ENCODE results near the gene ANAPC1.
"Not testable (repeated sequence)": the region's sequence is repeated elsewhere in the genome, so short reads cannot be mapped to it uniquely, and the experiment has no call there.

Gene ANAPC1

DNA sequence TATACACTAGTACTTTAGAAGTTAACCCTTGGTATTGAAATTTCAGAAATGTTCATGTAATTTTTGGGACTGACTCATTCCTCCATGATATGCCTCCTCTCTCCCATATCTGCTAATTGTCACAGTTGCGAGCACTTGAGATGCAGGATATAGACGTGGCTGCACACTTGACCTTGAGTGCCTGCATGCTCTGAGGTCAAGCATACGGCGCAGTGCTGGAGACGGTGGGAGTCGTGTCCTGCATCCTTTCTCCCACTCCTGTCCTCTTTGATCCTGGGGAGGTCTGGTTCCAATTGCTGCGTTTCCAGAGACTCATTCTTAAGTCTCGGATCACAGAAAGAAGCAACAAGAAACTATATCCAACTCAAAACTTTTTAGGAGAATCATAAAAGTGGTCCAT lies 139.2 kb downstream of the ANAPC1 start:
- H3K27ac ChIP-seq (ENCODE audit: insufficient read depth in 1 of 2, low read depth in 1 of 2, low read length in 2 of 2, poor library complexity in 1 of 2, severe bottlenecking in 2 of 2); CTCF ChIA-PET; H3K27me3 ChIP-seq (replicated peaks in 2 of 5; ENCODE audit: control insufficient read depth in 4 of 5, insufficient read depth in 5 of 5, low read length in 4 of 5); H3K4me1 ChIP-seq (ENCODE audit: control extremely low read depth in 1 of 4, control insufficient read depth in 4 of 4, insufficient read depth in 4 of 4, low read length in 3 of 4); H3K4me3 ChIP-seq (ENCODE audit: control insufficient read depth in 1 of 7, extremely low read depth in 1 of 7, insufficient read depth in 4 of 7, low read depth in 2 of 7, low read length in 6 of 7); H3K36me3 ChIP-seq (ENCODE audit: control insufficient read depth in 4 of 4, insufficient read depth in 4 of 4, low read length in 3 of 4); DNase-seq; H3K9me3 ChIP-seq (ENCODE audit: control extremely low read depth in 1 of 5, control insufficient read depth in 4 of 5, insufficient read depth in 2 of 5, low read depth in 1 of 5, low read length in 4 of 5); POLR2A ChIA-PET: not testable (repeated sequence)
- WGBS (ENCODE audit: insufficient coverage): 93% methylated on average over 5 of the region's 8 CpGs

DNA sequence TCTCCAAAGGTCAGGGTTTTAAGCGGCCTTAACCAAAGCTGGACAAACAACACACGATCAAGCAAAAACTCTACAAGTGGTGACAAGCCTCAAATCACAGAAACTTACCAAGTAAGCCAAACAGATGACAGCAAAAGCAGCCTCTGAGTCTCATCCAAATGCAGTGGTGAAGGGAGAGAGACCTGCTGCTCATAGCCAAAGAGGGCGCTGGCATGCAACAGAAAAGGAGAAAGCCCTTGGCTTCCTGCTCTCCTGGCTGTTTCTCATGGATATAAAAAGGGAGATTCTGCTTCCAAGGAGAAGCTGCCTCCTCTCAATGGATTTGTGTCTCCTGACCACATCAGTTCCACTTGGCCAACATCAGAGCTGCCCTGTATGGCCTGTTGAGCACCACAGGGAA lies 142.5 kb downstream of the ANAPC1 start:
- H3K36me3 ChIP-seq (ENCODE audit: control insufficient read depth in 4 of 4, insufficient read depth in 4 of 4, low read length in 3 of 4); DNase-seq; H3K27me3 ChIP-seq (replicated peaks in 2 of 5; ENCODE audit: control insufficient read depth in 4 of 5, insufficient read depth in 5 of 5, low read length in 4 of 5); H3K27ac ChIP-seq (ENCODE audit: insufficient read depth in 1 of 2, low read depth in 1 of 2, low read length in 2 of 2, poor library complexity in 1 of 2, severe bottlenecking in 2 of 2); POLR2A ChIA-PET; CTCF ChIA-PET; H3K4me1 ChIP-seq (ENCODE audit: control extremely low read depth in 1 of 4, control insufficient read depth in 4 of 4, insufficient read depth in 4 of 4, low read length in 3 of 4); H3K4me3 ChIP-seq (ENCODE audit: control insufficient read depth in 1 of 7, extremely low read depth in 1 of 7, insufficient read depth in 4 of 7, low read depth in 2 of 7, low read length in 6 of 7); H3K9me3 ChIP-seq (ENCODE audit: control extremely low read depth in 1 of 5, control insufficient read depth in 4 of 5, insufficient read depth in 2 of 5, low read depth in 1 of 5, low read length in 4 of 5): not testable (repeated sequence)
- WGBS (ENCODE audit: insufficient coverage): no CpG with 5 or more reads among the region's 3 CpGs

DNA sequence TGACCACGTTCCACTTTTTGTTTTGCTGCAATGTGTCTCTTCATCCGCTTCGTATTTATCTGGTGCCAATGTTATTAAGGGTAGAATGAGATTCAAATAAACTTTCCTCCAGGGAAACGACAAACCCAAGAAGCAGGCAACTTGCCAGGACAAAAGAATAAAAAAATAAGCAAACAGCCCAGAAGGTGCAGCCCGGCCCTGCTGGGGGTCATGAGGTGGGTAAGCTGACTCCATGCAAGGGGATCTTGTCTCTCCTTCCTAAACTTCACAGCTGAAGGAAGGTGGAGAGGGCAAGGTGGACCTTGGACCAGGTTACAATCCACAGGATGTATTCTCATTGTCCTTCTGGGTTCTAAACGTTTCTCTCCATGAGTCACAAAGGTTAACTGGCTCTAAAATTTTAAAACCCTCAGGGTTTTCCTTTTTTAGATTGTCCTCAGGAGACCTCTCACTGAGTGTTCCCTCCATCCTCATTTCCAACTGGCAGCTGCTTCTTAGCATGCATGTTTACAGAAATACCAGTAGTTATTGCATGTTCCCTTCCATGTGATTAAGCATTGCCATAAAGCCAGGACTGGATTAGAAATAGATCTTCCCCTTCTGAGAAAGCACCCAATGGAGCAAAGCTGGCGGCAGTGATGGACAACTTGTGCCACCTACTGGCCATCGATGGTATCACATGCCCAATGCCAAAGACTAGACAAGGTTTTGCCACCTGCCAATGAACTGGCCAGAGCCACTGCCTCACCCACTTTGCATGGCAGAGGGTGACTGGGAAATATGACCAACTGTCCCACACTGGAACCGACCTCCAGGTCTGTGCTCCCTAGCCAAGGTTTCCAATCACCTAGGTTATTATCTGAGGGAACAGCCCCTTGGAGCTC lies 147.9 kb downstream of the ANAPC1 start:
- DNase-seq: peak in 2 of 3 donors; percentile 19 to 21
- H3K9me3 ChIP-seq (ENCODE audit: control extremely low read depth in 1 of 5, control insufficient read depth in 4 of 5, insufficient read depth in 2 of 5, low read depth in 1 of 5, low read length in 4 of 5); POLR2A ChIA-PET; H3K36me3 ChIP-seq (ENCODE audit: control insufficient read depth in 4 of 4, insufficient read depth in 4 of 4, low read length in 3 of 4); H3K27ac ChIP-seq (ENCODE audit: insufficient read depth in 1 of 2, low read depth in 1 of 2, low read length in 2 of 2, poor library complexity in 1 of 2, severe bottlenecking in 2 of 2); H3K4me1 ChIP-seq (ENCODE audit: control extremely low read depth in 1 of 4, control insufficient read depth in 4 of 4, insufficient read depth in 4 of 4, low read length in 3 of 4); CTCF ChIA-PET; H3K4me3 ChIP-seq (ENCODE audit: control insufficient read depth in 1 of 7, extremely low read depth in 1 of 7, insufficient read depth in 4 of 7, low read depth in 2 of 7, low read length in 6 of 7); H3K27me3 ChIP-seq (replicated peaks in 2 of 5; ENCODE audit: control insufficient read depth in 4 of 5, insufficient read depth in 5 of 5, low read length in 4 of 5): not testable (repeated sequence)
- WGBS (ENCODE audit: insufficient coverage): 0% methylated on average over 2 of the region's 9 CpGs

- H3K36me3 ChIP-seq (ENCODE audit: control insufficient read depth in 4 of 4, insufficient read depth in 4 of 4, low read length in 3 of 4); DNase-seq; H3K4me1 ChIP-seq (ENCODE audit: control extremely low read depth in 1 of 4, control insufficient read depth in 4 of 4, insufficient read depth in 4 of 4, low read length in 3 of 4); POLR2A ChIA-PET; CTCF ChIA-PET; H3K9me3 ChIP-seq (ENCODE audit: control extremely low read depth in 1 of 5, control insufficient read depth in 4 of 5, insufficient read depth in 2 of 5, low read depth in 1 of 5, low read length in 4 of 5); H3K27ac ChIP-seq (ENCODE audit: insufficient read depth in 1 of 2, low read depth in 1 of 2, low read length in 2 of 2, poor library complexity in 1 of 2, severe bottlenecking in 2 of 2); H3K27me3 ChIP-seq (replicated peaks in 2 of 5; ENCODE audit: control insufficient read depth in 4 of 5, insufficient read depth in 5 of 5, low read length in 4 of 5); H3K4me3 ChIP-seq (ENCODE audit: control insufficient read depth in 1 of 7, extremely low read depth in 1 of 7, insufficient read depth in 4 of 7, low read depth in 2 of 7, low read length in 6 of 7): not testable (repeated sequence)
- WGBS (ENCODE audit: insufficient coverage): no CpG with 5 or more reads among the region's 6 CpGs
Measured at GRCh38 chr2:111735420-111735819, 148.6 kb downstream of the ANAPC1 start.

DNA sequence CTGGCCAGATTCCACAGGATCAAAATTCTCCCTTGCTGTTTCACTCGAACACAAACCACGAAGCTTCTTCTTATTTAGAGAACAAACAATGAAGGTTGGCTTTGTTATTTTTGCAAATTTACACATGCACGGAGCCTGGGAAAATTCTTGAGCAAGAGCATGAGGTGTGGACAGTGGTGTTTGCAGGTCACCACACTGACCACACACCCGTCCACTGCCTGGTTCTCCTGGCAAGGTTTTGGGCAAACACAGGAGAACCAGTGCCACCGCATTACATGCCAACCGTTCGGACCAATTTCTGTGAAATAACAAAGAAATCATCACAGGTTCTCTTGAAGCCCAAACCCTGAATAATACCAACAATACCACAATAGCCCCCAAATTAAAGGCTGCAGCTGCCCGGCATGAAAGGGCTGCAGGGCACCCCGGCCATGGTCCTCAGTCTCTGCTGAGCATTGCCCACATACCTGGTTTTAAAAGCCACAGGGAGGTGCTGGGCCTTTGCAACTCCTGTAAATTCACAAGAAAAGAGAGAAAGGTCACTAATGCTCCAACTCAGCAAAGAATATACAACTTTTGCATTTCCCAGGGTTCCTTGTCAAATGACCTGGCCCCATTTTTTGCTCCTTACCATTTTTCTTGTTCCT lies 154.1 kb downstream of the ANAPC1 start:
- H3K9me3 ChIP-seq (ENCODE audit: control extremely low read depth in 1 of 5, control insufficient read depth in 4 of 5, insufficient read depth in 2 of 5, low read depth in 1 of 5, low read length in 4 of 5); CTCF ChIA-PET; H3K27me3 ChIP-seq (replicated peaks in 2 of 5; ENCODE audit: control insufficient read depth in 4 of 5, insufficient read depth in 5 of 5, low read length in 4 of 5); H3K27ac ChIP-seq (ENCODE audit: insufficient read depth in 1 of 2, low read depth in 1 of 2, low read length in 2 of 2, poor library complexity in 1 of 2, severe bottlenecking in 2 of 2); H3K4me1 ChIP-seq (ENCODE audit: control extremely low read depth in 1 of 4, control insufficient read depth in 4 of 4, insufficient read depth in 4 of 4, low read length in 3 of 4); POLR2A ChIA-PET; DNase-seq; H3K36me3 ChIP-seq (ENCODE audit: control insufficient read depth in 4 of 4, insufficient read depth in 4 of 4, low read length in 3 of 4); H3K4me3 ChIP-seq (ENCODE audit: control insufficient read depth in 1 of 7, extremely low read depth in 1 of 7, insufficient read depth in 4 of 7, low read depth in 2 of 7, low read length in 6 of 7): not testable (repeated sequence)
- no CpG with 5 or more reads among the region's 9 CpGs for WGBS (ENCODE audit: insufficient coverage)

- H3K27ac ChIP-seq (ENCODE audit: insufficient read depth in 1 of 2, low read depth in 1 of 2, low read length in 2 of 2, poor library complexity in 1 of 2, severe bottlenecking in 2 of 2); H3K9me3 ChIP-seq (ENCODE audit: control extremely low read depth in 1 of 5, control insufficient read depth in 4 of 5, insufficient read depth in 2 of 5, low read depth in 1 of 5, low read length in 4 of 5); H3K4me3 ChIP-seq (ENCODE audit: control insufficient read depth in 1 of 7, extremely low read depth in 1 of 7, insufficient read depth in 4 of 7, low read depth in 2 of 7, low read length in 6 of 7); CTCF ChIA-PET; POLR2A ChIA-PET; DNase-seq; H3K36me3 ChIP-seq (ENCODE audit: control insufficient read depth in 4 of 4, insufficient read depth in 4 of 4, low read length in 3 of 4); H3K4me1 ChIP-seq (ENCODE audit: control extremely low read depth in 1 of 4, control insufficient read depth in 4 of 4, insufficient read depth in 4 of 4, low read length in 3 of 4); H3K27me3 ChIP-seq (replicated peaks in 2 of 5; ENCODE audit: control insufficient read depth in 4 of 5, insufficient read depth in 5 of 5, low read length in 4 of 5): not testable (repeated sequence)
- WGBS (ENCODE audit: insufficient coverage): 90% methylated on average over 2 of the region's 16 CpGs
Measured at GRCh38 chr2:111727611-111728110, 156.3 kb downstream of the ANAPC1 start.

DNA sequence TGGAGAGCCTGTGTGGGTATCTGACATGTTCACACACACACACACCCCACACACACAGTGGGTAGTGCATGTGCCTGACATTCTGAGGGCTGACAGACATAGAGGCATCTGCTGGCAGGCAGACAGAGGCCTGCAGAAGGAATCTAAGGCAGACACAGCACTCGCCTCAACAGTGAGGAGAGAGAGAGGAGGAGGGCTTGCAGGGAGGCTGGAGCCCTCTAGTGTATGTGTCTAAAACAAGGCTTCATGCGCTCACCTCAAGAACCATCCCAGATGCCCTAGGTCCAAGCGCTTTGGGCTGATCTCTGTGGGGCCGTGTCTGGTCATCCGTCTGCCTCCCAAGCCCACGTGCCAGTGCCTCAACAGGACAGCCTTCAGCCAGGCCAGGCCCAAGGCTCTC lies 158.3 kb downstream of the ANAPC1 start:
- DNase-seq: peak; percentile 23 to 42 (median 31)
- H3K27ac ChIP-seq (ENCODE audit: insufficient read depth in 1 of 2, low read depth in 1 of 2, low read length in 2 of 2, poor library complexity in 1 of 2, severe bottlenecking in 2 of 2); H3K27me3 ChIP-seq (replicated peaks in 2 of 5; ENCODE audit: control insufficient read depth in 4 of 5, insufficient read depth in 5 of 5, low read length in 4 of 5); CTCF ChIA-PET; H3K9me3 ChIP-seq (ENCODE audit: control extremely low read depth in 1 of 5, control insufficient read depth in 4 of 5, insufficient read depth in 2 of 5, low read depth in 1 of 5, low read length in 4 of 5); H3K36me3 ChIP-seq (ENCODE audit: control insufficient read depth in 4 of 4, insufficient read depth in 4 of 4, low read length in 3 of 4); H3K4me3 ChIP-seq (ENCODE audit: control insufficient read depth in 1 of 7, extremely low read depth in 1 of 7, insufficient read depth in 4 of 7, low read depth in 2 of 7, low read length in 6 of 7); POLR2A ChIA-PET; H3K4me1 ChIP-seq (ENCODE audit: control extremely low read depth in 1 of 4, control insufficient read depth in 4 of 4, insufficient read depth in 4 of 4, low read length in 3 of 4): not testable (repeated sequence)
- 100% methylated on average over 1 of the region's 6 CpGs for WGBS (ENCODE audit: insufficient coverage)
